ENCODE results near the gene AAMDC.

DNA sequence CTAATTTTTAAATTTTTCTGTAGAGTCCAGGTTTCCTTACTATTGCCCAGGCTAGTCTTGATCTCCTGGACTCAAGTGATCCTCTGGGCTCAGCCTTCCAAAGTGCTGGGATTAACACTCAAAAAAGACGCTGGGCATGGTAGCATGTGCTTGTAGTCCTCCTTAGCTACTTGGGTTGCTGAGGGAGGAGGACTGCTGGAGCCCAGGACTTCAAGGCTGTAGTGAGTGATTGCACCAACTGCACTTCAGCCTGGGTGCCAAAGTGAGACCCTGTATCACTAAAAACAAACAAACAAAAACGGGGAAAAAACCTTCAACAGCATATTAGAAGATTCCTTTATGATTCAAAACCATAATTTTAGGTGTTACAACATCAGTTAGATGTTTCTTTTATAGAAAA, 45.0 kb upstream of the AAMDC start:
- no peak for TF ChIP-seq SP1 (IDR thresholded peaks at IDR 0.05)
- TF ChIP-seq FOXM1 (IDR thresholded peaks at IDR 0.05; ENCODE audit: borderline replicate concordance), result no peak

Data from HEK293T (cell line).